GM23338 (cell line): ENCODE measurements around the gene FMO1. TPM values are rescaled to one million over a fixed set of nuclear protein-coding genes. Genes with fewer than 3 reads are reported as not detected.

Experiments
- ATAC-seq: fragments of 200-7000 bp; cut with Tn5 transposase; 3 replicates; pipeline ENCODE4 v1.9.1; 2020
- DNase-seq: peaks from one replicate; pipeline ENCODE4 v3.0.0-alpha.2; 2015; ENCODE audit warnings: low spot score
- H2AFZ ChIP-seq: fragments of 200-600 bp; sonication (generic); 2 replicates; pipeline ENCODE4 v1.8.0; 2016; ENCODE audit warnings: antibody characterized with exemption, mild to moderate bottlenecking, moderate library complexity
- H3F3A ChIP-seq: fragments of 200-600 bp; sonication (generic); replicated peaks from 2 replicates; pipeline ENCODE4 v1.8.0; 2017; ENCODE audit warnings: antibody characterized with exemption, mixed run types, low read depth
- H3K27ac ChIP-seq: fragments of 200-600 bp; sonication (generic); 2 replicates; pipeline ENCODE4 v1.6.1; 2016; ENCODE audit warnings: low read depth
- H3K27me3 ChIP-seq: fragments of 200-600 bp; sonication (generic); 2 replicates; pipeline ENCODE4 v1.8.0; 2016; ENCODE audit warnings: mild to moderate bottlenecking, mixed run types, moderate library complexity; ENCODE audit not compliant: insufficient read depth
- H3K36me3 ChIP-seq: fragments of 200-600 bp; sonication (generic); 2 replicates; pipeline ENCODE4 v1.8.0; 2016; ENCODE audit warnings: mild to moderate bottlenecking; ENCODE audit not compliant: insufficient read depth
- H3K4me1 ChIP-seq: fragments of 200-600 bp; sonication (generic); 2 replicates; pipeline ENCODE4 v1.8.0; 2016; ENCODE audit warnings: mild to moderate bottlenecking, moderate library complexity; ENCODE audit not compliant: insufficient read depth
- H3K4me2 ChIP-seq: fragments of 200-600 bp; sonication (generic); 2 replicates; pipeline ENCODE4 v1.7.1; 2017; ENCODE audit warnings: mixed run types
- H3K4me3 ChIP-seq: fragments of 200-600 bp; sonication (generic); 2 replicates; pipeline ENCODE4 v1.6.1; 2016; ENCODE audit warnings: mixed run types
- H3K79me2 ChIP-seq: fragments of 200-600 bp; sonication (generic); replicated peaks from 2 replicates; pipeline ENCODE4 v1.8.0; 2017; ENCODE audit warnings: mild to moderate bottlenecking; ENCODE audit not compliant: insufficient read depth
- H3K9me2 ChIP-seq: fragments of 200-600 bp; sonication (generic); 2 replicates; pipeline ENCODE4 v1.8.0; 2017; ENCODE audit not compliant: insufficient read depth
- H4K20me1 ChIP-seq: fragments of 200-600 bp; sonication (generic); replicated peaks from 2 replicates; pipeline ENCODE4 v1.8.0; 2017; ENCODE audit warnings: mild to moderate bottlenecking; ENCODE audit not compliant: insufficient read depth
- H3K27ac Mint-ChIP-seq: 2 replicates; pipeline ENCODE4 v1.8.0; 2020; ENCODE audit warnings: inconsistent platforms, mild to moderate bottlenecking, moderate library complexity, mixed read lengths
- H3K27me3 Mint-ChIP-seq: 3 replicates; pipeline ENCODE4 v1.8.0; 2022; ENCODE audit warnings: low read depth, mild to moderate bottlenecking, moderate library complexity, mixed read lengths, inconsistent platforms; ENCODE audit not compliant: insufficient read depth, poor library complexity
- H3K36me3 Mint-ChIP-seq: 3 replicates; pipeline ENCODE4 v1.8.0; 2021; ENCODE audit warnings: low read depth, mild to moderate bottlenecking, inconsistent platforms, moderate library complexity, mixed read lengths
- H3K4me1 Mint-ChIP-seq: 3 replicates; pipeline ENCODE4 v1.8.0; 2020; ENCODE audit warnings: mild to moderate bottlenecking, inconsistent platforms, mixed read lengths
- H3K4me3 Mint-ChIP-seq: 3 replicates; pipeline ENCODE4 v1.8.0; 2021; ENCODE audit warnings: moderate library complexity, mild to moderate bottlenecking, inconsistent platforms, mixed read lengths
- H3K9me3 Mint-ChIP-seq: 3 replicates; pipeline ENCODE4 v1.8.0; 2020; ENCODE audit warnings: moderate library complexity, mild to moderate bottlenecking, inconsistent platforms, mixed read lengths
- CREB1 ChIP-seq: fragments of 250-450 bp; sonication (Bioruptor Pico); IDR thresholded peaks from 2 replicates; pipeline ENCODE4 v1.5.0; 2020; ENCODE audit warnings: low read depth, mild to moderate bottlenecking, moderate library complexity
- CTCF ChIP-seq, 2 experiments: fragments of 200-600 bp in 1 of 2; sonication (generic) in 1 of 2; conservative IDR thresholded peaks; 2 replicates each; pipeline versions ENCODE4 v1.5.1 to v1.6.1; 2016 to 2017; ENCODE audit warnings: antibody characterized with exemption in 2 of 2, low read depth in 2 of 2, mild to moderate bottlenecking in 2 of 2, moderate library complexity in 1 of 2
- EZH2phosphoT487 ChIP-seq: fragments of 200-600 bp; sonication (generic); IDR thresholded peaks from one replicate; pipeline ENCODE4 v1.8.1; 2018; ENCODE audit warnings: antibody characterized with exemption; ENCODE audit not compliant: unreplicated experiment
- NANOG ChIP-seq: IDR thresholded peaks from 2 replicates; pipeline ENCODE4 v1.6.1; 2016; ENCODE audit warnings: antibody characterized with exemption, borderline replicate concordance
- STAT1 ChIP-seq: IDR thresholded peaks from one replicate; pipeline ENCODE4 v1.6.1; 2016; ENCODE audit warnings: antibody characterized with exemption; ENCODE audit not compliant: unreplicated experiment
- ZNF114 ChIP-seq: fragments of 250-450 bp; sonication (Bioruptor Pico); IDR thresholded peaks from 2 replicates; pipeline ENCODE4 v1.5.0; 2020; ENCODE audit warnings: mild to moderate bottlenecking, moderate library complexity
- polyA plus RNA-seq: library from polyadenylated mRNA; unstranded; fragments of >200 nt; fragmentation: Nextera tagmentation; extraction: Ambion mirVana; gene quantifications from 2 replicates; pipeline ENCODE4 v1.2.1, GENCODE V29; 2016
- total RNA-seq: library from RNA; depleted of rRNA; stranded (reverse); fragments of >200 nt; shearing (Covaris generic); gene quantifications from 2 replicates; pipeline ENCODE4 v1.2.3, GENCODE V29; 2014
- TF ChIP-seq, protein P1 (sequence below): IDR thresholded peaks from one replicate; pipeline ENCODE4 v1.6.1; 2018; ENCODE audit warnings: antibody characterized with exemption; ENCODE audit not compliant: unreplicated experiment

FMO1 gene
- total and polyA plus RNA-seq, 2 experiments from 2014 or later: 0.19 TPM; not detected in 1

- TF ChIP-seq, protein P1, sequence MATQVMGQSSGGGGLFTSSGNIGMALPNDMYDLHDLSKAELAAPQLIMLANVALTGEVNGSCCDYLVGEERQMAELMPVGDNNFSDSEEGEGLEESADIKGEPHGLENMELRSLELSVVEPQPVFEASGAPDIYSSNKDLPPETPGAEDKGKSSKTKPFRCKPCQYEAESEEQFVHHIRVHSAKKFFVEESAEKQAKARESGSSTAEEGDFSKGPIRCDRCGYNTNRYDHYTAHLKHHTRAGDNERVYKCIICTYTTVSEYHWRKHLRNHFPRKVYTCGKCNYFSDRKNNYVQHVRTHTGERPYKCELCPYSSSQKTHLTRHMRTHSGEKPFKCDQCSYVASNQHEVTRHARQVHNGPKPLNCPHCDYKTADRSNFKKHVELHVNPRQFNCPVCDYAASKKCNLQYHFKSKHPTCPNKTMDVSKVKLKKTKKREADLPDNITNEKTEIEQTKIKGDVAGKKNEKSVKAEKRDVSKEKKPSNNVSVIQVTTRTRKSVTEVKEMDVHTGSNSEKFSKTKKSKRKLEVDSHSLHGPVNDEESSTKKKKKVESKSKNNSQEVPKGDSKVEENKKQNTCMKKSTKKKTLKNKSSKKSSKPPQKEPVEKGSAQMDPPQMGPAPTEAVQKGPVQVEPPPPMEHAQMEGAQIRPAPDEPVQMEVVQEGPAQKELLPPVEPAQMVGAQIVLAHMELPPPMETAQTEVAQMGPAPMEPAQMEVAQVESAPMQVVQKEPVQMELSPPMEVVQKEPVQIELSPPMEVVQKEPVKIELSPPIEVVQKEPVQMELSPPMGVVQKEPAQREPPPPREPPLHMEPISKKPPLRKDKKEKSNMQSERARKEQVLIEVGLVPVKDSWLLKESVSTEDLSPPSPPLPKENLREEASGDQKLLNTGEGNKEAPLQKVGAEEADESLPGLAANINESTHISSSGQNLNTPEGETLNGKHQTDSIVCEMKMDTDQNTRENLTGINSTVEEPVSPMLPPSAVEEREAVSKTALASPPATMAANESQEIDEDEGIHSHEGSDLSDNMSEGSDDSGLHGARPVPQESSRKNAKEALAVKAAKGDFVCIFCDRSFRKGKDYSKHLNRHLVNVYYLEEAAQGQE: no peak
- no peak for TF ChIP-seq ZNF114 (CRISPR knock-in tag)
- TF ChIP-seq CREB1 (CRISPR knock-in tag): no peak
- no peak for TF ChIP-seq STAT1
- no peak for TF ChIP-seq CTCF (conservative IDR thresholded peaks at IDR 0.05; ENCODE audit: low read depth in 2 of 2)
These were observed 2.0 kb downstream of the FMO1 start (continued) for GRCh38 chr1:171250263-171250662.

DNA sequence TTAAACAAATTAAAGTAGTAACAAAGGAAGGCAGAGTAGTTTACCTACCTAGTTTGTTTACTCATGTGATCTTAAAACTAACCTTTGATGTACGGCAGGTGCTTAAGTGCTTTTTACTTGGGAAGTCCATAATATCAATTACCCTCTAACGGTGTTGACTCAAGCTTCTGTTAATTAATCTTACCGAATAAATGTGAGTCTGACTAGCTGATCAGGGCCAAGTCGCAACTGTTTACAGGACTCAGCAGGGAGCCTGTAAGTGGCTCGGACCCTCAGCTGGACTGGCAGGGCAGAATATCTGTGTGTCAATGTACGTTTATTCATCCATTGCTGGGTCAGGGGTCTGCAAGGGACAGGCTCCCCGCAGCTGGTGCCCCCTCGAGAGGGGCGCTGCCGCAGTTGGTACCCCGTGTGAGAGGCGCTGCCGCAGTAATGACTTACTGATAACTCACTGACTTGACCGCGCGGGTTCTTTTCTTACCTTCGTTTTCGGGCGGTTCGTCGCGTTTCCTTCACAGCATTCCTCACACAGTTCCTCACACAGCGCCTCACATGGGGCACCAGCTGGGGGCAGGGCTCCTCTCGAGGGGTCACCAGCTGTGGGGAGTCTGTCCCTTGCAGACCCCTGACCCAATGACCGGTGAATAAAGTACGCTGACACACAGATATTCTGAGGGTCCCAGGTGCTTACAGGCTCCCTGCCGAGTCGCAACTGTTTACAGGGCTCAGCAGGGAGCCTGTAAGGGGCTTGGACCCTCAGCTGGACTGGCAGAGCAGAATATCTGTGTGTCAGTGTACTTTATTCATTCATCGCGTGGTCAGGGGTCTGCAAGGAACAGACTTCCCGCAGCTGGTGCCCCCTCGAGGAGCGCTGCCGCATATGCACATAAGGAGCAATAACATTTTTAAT lies 3.0 kb downstream of the FMO1 start:
- ATAC-seq (peak; percentile 78), DNase-seq (peak; percentile 72)
- Histone ChIP-seq H3K36me3 (no peaks in the 10 kb centered on the region), H3F3A (0 out of 2 replicates have a peak, but pooled peaks cover 4% of the 10 kb centered on the region), H3K4me1 (peaks cover 43% of the 10 kb centered on the region), H3K4me2 (peak overlapping the region; percentile 86), H2AFZ (no peak overlapping the region), H3K27me3 (peaks cover 48% of the 10 kb centered on the region), H3K9me2 (no peaks in the 10 kb centered on the region), H3K27ac (no peak overlapping the region), H4K20me1 (no peaks in the 10 kb centered on the region), H3K79me2 (no peaks in the 10 kb centered on the region), H3K4me3 (peak overlapping the region; percentile 50)
- H3K4me3 Mint-ChIP-seq: peak overlapping the region; percentile 80
- TF ChIP-seq NANOG (peak; percentile 87), EZH2phosphoT487 (no peak), CTCF (conservative IDR thresholded peaks at IDR 0.05; ENCODE audit: low read depth in 2 of 2) (peak; percentile 53 to 58), STAT1 (no peak)
- H3K27ac Mint-ChIP-seq: no peak overlapping the region
- H3K36me3 Mint-ChIP-seq: no peaks in the 10 kb centered on the region
- H3K27me3 Mint-ChIP-seq: peaks cover 2% of the 10 kb centered on the region
- no peaks in the 10 kb centered on the region; the same call in 2 of the 3 replicates for H3K9me3 Mint-ChIP-seq
- H3K4me1 Mint-ChIP-seq: peaks cover 32% of the 10 kb centered on the region
